Gastrocnemius medialis (tissue), 4 donors: ENCODE results near the gene APLP2. TPM values are rescaled to one million over a fixed set of nuclear protein-coding genes. Genes with fewer than 3 reads are reported as not detected.

Source experiments
- ATAC-seq, 2 donors: fragments of 150-250 bp; one replicate each; pipeline ENCODE4 v1.9.1; 2016
- DNase-seq, 2 donors: peaks; one replicate each; pipeline ENCODE4 v3.0.0-alpha.2; 2019
- H3K27ac ChIP-seq, 4 donors: fragments of 200-600 bp; sonication (generic); 1 replicate in 1 of 4; 2 replicates in 3 of 4; pipeline ENCODE4 v1.5.1; 2016 to 2018; ENCODE audit warnings: mild to moderate bottlenecking in 2 of 4, moderate library complexity in 1 of 4
- H3K27me3 ChIP-seq, 3 donors: fragments of 200-600 bp; sonication (generic) in 2 of 3; 1 replicate in 1 of 3; 2 replicates in 2 of 3; pipeline versions ENCODE4 v1.5.1 to v1.6.0; 2016 to 2019; ENCODE audit warnings: mild to moderate bottlenecking in 1 of 3, moderate library complexity in 1 of 3
- H3K36me3 ChIP-seq, 2 donors: fragments of 200-600 bp; sonication (generic) in 1 of 2; one replicate each; pipeline ENCODE4 v1.5.1; 2017 to 2018
- H3K4me1 ChIP-seq, 2 donors: fragments of 200-600 bp; sonication (generic) in 1 of 2; one replicate each; pipeline ENCODE4 v1.5.1; 2016 to 2017; ENCODE audit warnings: mild to moderate bottlenecking in 2 of 2
- H3K4me3 ChIP-seq, 4 donors: fragments of 200-600 bp; sonication (generic) in 3 of 4; 1 replicate in 1 of 4; 2 replicates in 3 of 4; pipeline ENCODE4 v1.5.1; 2016 to 2019; ENCODE audit warnings: mild to moderate bottlenecking in 2 of 4
- H3K9me3 ChIP-seq, 3 donors: fragments of 200-600 bp; sonication (generic) in 2 of 3; 1 replicate in 1 of 3; 2 replicates in 2 of 3; pipeline ENCODE4 v1.5.1; 2016 to 2019
- POLR2A ChIP-seq, 2 donors: fragments of 450-650 bp; IDR thresholded peaks; one replicate each; pipeline ENCODE4 v1.6.1; 2017; ENCODE audit warnings: antibody characterized with exemption in 2 of 2, mild to moderate bottlenecking in 2 of 2, moderate library complexity in 2 of 2
- in situ Hi-C, 4 donors: fragments of 200-750 bp; cut with MboI; loops; one replicate each; pipeline versions ENCODE4 v1.15.0 to v1.8.0; 2017; ENCODE audit warnings: low sequenced_read_pairs in 4 of 4
- intact Hi-C: fragments of 100-400 bp; cut with DNase I; formaldehyde crosslinking; loops from one replicate; pipeline ENCODE4 v1.15.1; 2023; ENCODE audit warnings: low total_unique reads
- total RNA-seq, 4 donors: library from RNA; depleted of rRNA; stranded (reverse); fragments of >200 nt; gene quantifications; one replicate each; pipeline versions ENCODE4 v1.1.0 to v1.2.3, GENCODE V29; 2016
- TF ChIP-seq, protein P1 (sequence below), 5 experiments: fragments of 450-650 bp in 3 of 5; fragments of 200-600 bp in 2 of 5; sonication (generic) in 2 of 5; IDR thresholded peaks in 4 of 5; conservative IDR thresholded peaks in 1 of 5; 1 replicate in 4 of 5; 2 replicates in 1 of 5; pipeline ENCODE4 v1.5.1; 2016 to 2019; ENCODE audit warnings: antibody characterized with exemption in 5 of 5, mild to moderate bottlenecking in 3 of 5, moderate library complexity in 3 of 5

The APLP2 gene
- total RNA-seq, 4 donors from 2014 or later, result 80.4 to 110 (median 82.1) TPM

DNA sequence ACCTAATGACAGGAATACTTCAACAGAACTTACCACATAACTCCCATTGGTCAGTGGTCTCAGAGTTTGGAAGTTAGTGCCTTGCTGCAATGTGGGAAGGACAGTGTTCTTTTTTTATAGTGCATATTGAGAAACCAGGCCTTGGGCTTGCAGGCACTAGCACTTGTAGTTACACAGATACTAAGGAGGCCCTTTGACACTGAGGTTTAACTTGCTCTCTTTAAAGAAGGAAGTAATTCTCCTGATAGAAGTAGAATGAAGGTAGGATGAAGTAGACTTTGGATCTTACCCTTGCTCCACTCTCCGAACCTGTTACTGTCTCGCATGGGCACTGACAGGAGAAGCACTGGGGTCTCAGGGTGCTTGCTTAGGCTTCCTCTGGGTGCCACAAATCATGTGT lies 58.9 kb downstream of the APLP2 start:
- Histone ChIP-seq H3K9me3 (no peaks in the 10 kb centered on the region), H3K36me3 (peaks cover 0 to 50% of the 10 kb centered on the region in 2 donors), H3K4me1 (peaks cover 15 to 21% of the 10 kb centered on the region in 2 donors), H3K27me3 (no peaks in the 10 kb centered on the region), H3K4me3 (no peak overlapping the region), H3K27ac (no peak overlapping the region)
- in situ Hi-C loops, result loop anchor here in 1 of 4 donors (10.0 kb wide), 2 partner anchors 54 to 124 kb away; partner anchors contain the start of gene PRDM10
- intact Hi-C loops, result no loop called here
- ATAC-seq, result no peak
- no peak for DNase-seq
- TF ChIP-seq, protein P1, sequence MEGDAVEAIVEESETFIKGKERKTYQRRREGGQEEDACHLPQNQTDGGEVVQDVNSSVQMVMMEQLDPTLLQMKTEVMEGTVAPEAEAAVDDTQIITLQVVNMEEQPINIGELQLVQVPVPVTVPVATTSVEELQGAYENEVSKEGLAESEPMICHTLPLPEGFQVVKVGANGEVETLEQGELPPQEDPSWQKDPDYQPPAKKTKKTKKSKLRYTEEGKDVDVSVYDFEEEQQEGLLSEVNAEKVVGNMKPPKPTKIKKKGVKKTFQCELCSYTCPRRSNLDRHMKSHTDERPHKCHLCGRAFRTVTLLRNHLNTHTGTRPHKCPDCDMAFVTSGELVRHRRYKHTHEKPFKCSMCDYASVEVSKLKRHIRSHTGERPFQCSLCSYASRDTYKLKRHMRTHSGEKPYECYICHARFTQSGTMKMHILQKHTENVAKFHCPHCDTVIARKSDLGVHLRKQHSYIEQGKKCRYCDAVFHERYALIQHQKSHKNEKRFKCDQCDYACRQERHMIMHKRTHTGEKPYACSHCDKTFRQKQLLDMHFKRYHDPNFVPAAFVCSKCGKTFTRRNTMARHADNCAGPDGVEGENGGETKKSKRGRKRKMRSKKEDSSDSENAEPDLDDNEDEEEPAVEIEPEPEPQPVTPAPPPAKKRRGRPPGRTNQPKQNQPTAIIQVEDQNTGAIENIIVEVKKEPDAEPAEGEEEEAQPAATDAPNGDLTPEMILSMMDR (IDR thresholded peaks at IDR 0.05 in 4 of 5, conservative IDR thresholded peaks at IDR 0.05 in 1 of 5), result no peak
- no peak for TF ChIP-seq POLR2A (IDR thresholded peaks at IDR 0.05)

DNA sequence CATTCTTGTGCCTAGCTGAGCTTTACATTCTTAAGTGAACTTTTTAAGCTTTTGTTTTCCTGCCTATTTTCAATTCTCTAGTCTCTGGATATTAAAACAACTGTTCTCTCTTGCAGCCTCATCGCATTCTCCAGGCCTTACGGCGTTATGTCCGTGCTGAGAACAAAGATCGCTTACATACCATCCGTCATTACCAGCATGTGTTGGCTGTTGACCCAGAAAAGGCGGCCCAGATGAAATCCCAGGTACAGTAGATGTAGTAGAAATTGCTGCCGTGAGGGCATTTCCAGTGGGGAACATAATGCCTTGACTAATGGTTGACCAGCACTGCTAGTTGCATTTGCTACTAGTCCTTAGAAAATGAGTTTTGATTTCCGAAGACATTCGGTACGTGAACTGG lies 60.2 kb downstream of the APLP2 start:
- H3K9me3 ChIP-seq, result no peaks in the 10 kb centered on the region
- H3K36me3 ChIP-seq, result peaks cover 0 to 59% of the 10 kb centered on the region in 2 donors
- in situ Hi-C loops, result loop anchor here in 3 of 4 donors (5.0 to 10.0 kb wide), 3 partner anchors 55 to 203 kb away; partner anchors contain the start of gene PRDM10 (in 1 of the 3)
- H3K4me3 ChIP-seq, result no peak overlapping the region
- ATAC-seq (no peak), DNase-seq (no peak)
- no peak for TF ChIP-seq POLR2A (IDR thresholded peaks at IDR 0.05)
- TF ChIP-seq, protein P1 (IDR thresholded peaks at IDR 0.05 in 4 of 5, conservative IDR thresholded peaks at IDR 0.05 in 1 of 5), result no peak
- no peaks in the 10 kb centered on the region for H3K27me3 ChIP-seq
- no peak overlapping the region for H3K27ac ChIP-seq
- peaks cover 12 to 15% of the 10 kb centered on the region in 2 donors for H3K4me1 ChIP-seq
- intact Hi-C loops, result no loop called here

DNA sequence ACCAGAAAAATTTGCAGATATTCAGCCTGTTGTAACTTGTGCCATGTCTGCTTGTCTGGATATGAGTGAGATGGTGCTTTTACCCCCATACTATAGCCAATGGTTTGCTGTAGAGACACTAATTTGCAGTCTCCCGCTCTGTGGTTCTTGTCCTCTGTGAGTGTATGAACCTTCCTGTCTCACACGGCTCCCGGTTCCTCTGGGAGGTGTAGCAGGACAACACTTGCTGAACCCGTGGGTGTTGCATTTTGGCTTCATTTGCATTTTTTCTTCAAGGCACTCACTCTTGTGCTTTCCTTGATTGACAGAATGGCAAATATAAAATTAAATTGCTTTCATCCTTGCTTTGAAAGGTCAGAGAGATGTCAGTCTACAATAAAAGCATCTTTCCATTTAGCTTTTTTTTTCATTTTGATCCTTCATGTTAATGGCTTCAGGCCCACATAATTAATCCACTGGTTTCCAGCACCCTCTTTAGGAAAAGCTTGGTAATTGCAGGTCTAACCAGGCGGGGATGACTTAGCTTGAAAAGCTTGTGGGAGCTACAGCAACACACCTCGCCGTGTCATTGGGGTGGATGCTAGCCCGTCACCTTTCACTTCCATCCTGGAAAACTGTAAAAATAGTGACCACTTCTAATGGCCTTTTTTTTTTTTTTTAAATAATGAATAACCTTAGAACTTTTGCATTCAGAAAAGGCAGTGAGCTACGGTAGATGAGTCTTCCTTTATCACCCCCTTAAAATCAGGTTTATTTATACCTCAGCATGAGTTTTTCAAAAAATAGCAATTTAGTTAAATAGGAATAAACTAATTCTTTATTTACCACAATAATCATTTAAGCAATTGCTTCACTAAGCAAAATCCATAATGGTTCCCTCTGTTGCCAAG lies 62.5 kb downstream of the APLP2 start:
- TF ChIP-seq POLR2A (IDR thresholded peaks at IDR 0.05), result no peak
- TF ChIP-seq, protein P1 (IDR thresholded peaks at IDR 0.05 in 4 of 5, conservative IDR thresholded peaks at IDR 0.05 in 1 of 5), result peak; percentile 59 to 80 (median 74)
- peaks cover 12% of the 10 kb centered on the region in 2 donors for H3K4me1 ChIP-seq
- in situ Hi-C loops (loop anchor here in 3 of 4 donors (5.0 kb wide), 1 partner anchor 205 kb away; no protein-coding TSS in a partner anchor), intact Hi-C loops (loop anchor here (1.0 to 2.0 kb wide), 2 partner anchors 61 to 209 kb away; no protein-coding TSS in a partner anchor)
- H3K4me3 ChIP-seq, result no peak overlapping the region
- peaks cover 0 to 75% of the 10 kb centered on the region in 2 donors for H3K36me3 ChIP-seq
- H3K9me3 ChIP-seq, result no peaks in the 10 kb centered on the region
- no peaks in the 10 kb centered on the region for H3K27me3 ChIP-seq
- peak in 1 of 2 donors; percentile 38 for DNase-seq
- H3K27ac ChIP-seq, result no peak overlapping the region
- peak; percentile 76 to 95 for ATAC-seq

DNA sequence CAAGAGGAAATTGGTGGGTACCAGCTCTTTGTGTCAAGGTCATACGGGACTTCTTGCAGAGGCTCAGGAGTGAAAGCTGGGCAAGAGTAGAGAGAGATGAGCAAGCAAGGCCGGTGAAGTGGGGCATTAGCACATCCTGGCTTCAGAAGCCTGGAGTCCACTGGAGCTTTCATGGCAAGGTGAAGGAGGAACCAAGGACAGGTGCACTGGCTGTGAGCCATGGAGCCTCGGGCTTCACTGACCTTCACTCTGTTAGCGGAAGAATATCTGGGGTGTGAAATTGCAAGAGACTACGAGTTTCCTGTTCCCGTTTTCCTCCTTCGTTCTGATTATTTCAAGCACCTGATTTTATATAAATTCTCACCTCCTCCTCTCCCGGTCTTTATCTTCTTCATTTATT lies 64.0 kb downstream of the APLP2 start:
- in situ Hi-C loops, result loop anchor here in 3 of 4 donors (5.0 kb wide), 1 partner anchor 206 kb away; no protein-coding TSS in a partner anchor
- no peak for TF ChIP-seq POLR2A (IDR thresholded peaks at IDR 0.05)
- TF ChIP-seq, protein P1 (IDR thresholded peaks at IDR 0.05 in 4 of 5, conservative IDR thresholded peaks at IDR 0.05 in 1 of 5), result no peak

More for the DNA sequence above, 64.0 kb downstream of the APLP2 start:
- no peak overlapping the region for H3K27ac ChIP-seq
- H3K9me3 ChIP-seq, result no peaks in the 10 kb centered on the region
- ATAC-seq, result no peak
- H3K4me3 ChIP-seq, result no peak overlapping the region
- no peaks in the 10 kb centered on the region for H3K27me3 ChIP-seq
- intact Hi-C loops, result loop anchor here (2.0 kb wide), 1 partner anchor 63 kb away; no protein-coding TSS in a partner anchor
- DNase-seq, result no peak
- H3K36me3 ChIP-seq, result peaks cover 0 to 60% of the 10 kb centered on the region in 2 donors
- no peaks in the 10 kb centered on the region for H3K4me1 ChIP-seq
